NCI-H446 treated with DMSO at 0.1 percent for 48 hours (cell line): ENCODE results near the gene SHC3.

Source experiments
- DNase-seq: peaks from one replicate; lab custom pipeline; 2025; lab: John Stamatoyannopoulos, UW

SHC3 gene

GRCh38 chr9:89000973-89001916 is 177.4 kb downstream of the SHC3 start:
- peak; percentile 51 for DNase-seq

GRCh38 chr9:89000371-89000781 is 178.2 kb downstream of the SHC3 start:
- DNase-seq, result no peak

GRCh38 chr9:88998911-88999310 is 179.7 kb downstream of the SHC3 start:
- DNase-seq, result peak; percentile 50

GRCh38 chr9:88998503-88998902 is 180.1 kb downstream of the SHC3 start:
- no peak for DNase-seq

- no peak for DNase-seq
Observed at GRCh38 chr9:88997646-88998045, 181.0 kb downstream of the SHC3 start.

- no peak for DNase-seq
Observed at GRCh38 chr9:88996921-88997235, 181.7 kb downstream of the SHC3 start.

- no peak for DNase-seq
Observed at GRCh38 chr9:88996046-88996920, 182.3 kb downstream of the SHC3 start.

GRCh38 chr9:88995627-88996026 is 183.0 kb downstream of the SHC3 start:
- no peak for DNase-seq

GRCh38 chr9:88995200-88995577 is 183.4 kb downstream of the SHC3 start:
- DNase-seq, result no peak

GRCh38 chr9:88994469-88995199 is 184.0 kb downstream of the SHC3 start:
- DNase-seq, result no peak

- no peak for DNase-seq
Observed at GRCh38 chr9:88993871-88994460, 184.7 kb downstream of the SHC3 start.

- DNase-seq, result no peak
Observed at GRCh38 chr9:88993327-88993726, 185.3 kb downstream of the SHC3 start.

GRCh38 chr9:88992556-88992955 is 186.1 kb downstream of the SHC3 start:
- DNase-seq, result no peak

- no peak for DNase-seq
Observed at GRCh38 chr9:88991066-88992034, 187.3 kb downstream of the SHC3 start, which contains the start of gene S1PR3. TSS of gene S1PR3 (plus strand) at chr9:88991468. CDS start at chr9:89001201, 9,733 bp downstream.

- DNase-seq, result no peak
Observed at GRCh38 chr9:88990729-88991065, 187.9 kb downstream of the SHC3 start.

- DNase-seq, result no peak
Observed at GRCh38 chr9:88990041-88990728, 188.4 kb downstream of the SHC3 start.

- DNase-seq, result no peak
Observed at GRCh38 chr9:88988796-88989641, 189.6 kb downstream of the SHC3 start.

GRCh38 chr9:88987661-88988060 is 191.0 kb downstream of the SHC3 start:
- DNase-seq, result no peak

GRCh38 chr9:88986776-88987175 is 191.8 kb downstream of the SHC3 start:
- DNase-seq, result no peak
